Esophagus squamous epithelium (tissue), 5 donors: ENCODE results near the gene CYB5R4. TPM values are rescaled to one million over a fixed set of nuclear protein-coding genes. Genes with fewer than 3 reads are reported as not detected.

Source experiments
- DNase-seq: peaks from one replicate; lab custom pipeline; 2025; lab: John Stamatoyannopoulos, UW
- H3K27ac ChIP-seq, 4 donors: fragments of 200-600 bp; sonication (generic); one replicate each; pipeline ENCODE4 v1.5.1; 2016 to 2019; ENCODE audit warnings: mild to moderate bottlenecking in 1 of 4
- H3K27me3 ChIP-seq, 4 donors: fragments of 200-600 bp; sonication (generic); 1 replicate in 3 of 4; 2 replicates in 1 of 4; pipeline versions ENCODE4 v1.5.1 to v1.6.0; 2017 to 2021; ENCODE audit warnings: antibody characterized with exemption in 1 of 4
- H3K36me3 ChIP-seq, 3 donors: fragments of 200-600 bp; sonication (generic); one replicate each; pipeline ENCODE4 v1.5.1; 2016 to 2019
- H3K4me1 ChIP-seq, 3 donors: fragments of 200-600 bp; sonication (generic); one replicate each; pipeline ENCODE4 v1.5.1; 2017 to 2019
- H3K4me3 ChIP-seq, 4 donors: fragments of 200-600 bp; sonication (generic); 1 replicate in 3 of 4; 2 replicates in 1 of 4; pipeline ENCODE4 v1.5.1; 2016 to 2019; ENCODE audit warnings: mild to moderate bottlenecking in 2 of 4, moderate library complexity in 1 of 4
- H3K9me3 ChIP-seq, 3 donors: fragments of 200-600 bp; sonication (generic); one replicate each; pipeline ENCODE4 v1.5.1; 2016 to 2019
- POLR2A ChIP-seq, 4 donors: fragments of 450-650 bp; IDR thresholded peaks; one replicate each; pipeline ENCODE4 v1.6.1; 2017; ENCODE audit warnings: antibody characterized with exemption in 4 of 4, mild to moderate bottlenecking in 4 of 4, moderate library complexity in 3 of 4
- WGBS, 2 donors: methylation state at CpG; one replicate each; pipeline ENCODE4 v1.1.5; 2018; 5-methylcytosine and 5-hydroxymethylcytosine counted together
- intact Hi-C: fragments of 100-400 bp; cut with DNase I; formaldehyde crosslinking; loops from one replicate; pipeline ENCODE4 v1.15.0; 2022
- total RNA-seq, 4 donors: library from RNA; depleted of rRNA; stranded (reverse); fragments of >200 nt; gene quantifications; one replicate each; pipeline ENCODE4 v1.1.0, GENCODE V29; 2016
- TF ChIP-seq, protein P1 (sequence below), 6 experiments: fragments of 450-650 bp in 4 of 6; fragments of 200-600 bp in 2 of 6; sonication (generic) in 2 of 6; IDR thresholded peaks; one replicate each; pipeline ENCODE4 v1.5.1; 2016 to 2019; ENCODE audit warnings: antibody characterized with exemption in 6 of 6, mild to moderate bottlenecking in 4 of 6, moderate library complexity in 4 of 6
- donor health status: DM: yes; HTN: yes; CAD: no.

CYB5R4 gene
- total RNA-seq, 4 donors from 2014 or later: 9.2 to 32.7 (median 14.2) TPM

GRCh38 chr6:83954371-83954770 is 94.9 kb downstream of the CYB5R4 start:
- 88 to 92% methylated on average over 2 of the region's 2 CpGs for WGBS, 2 donors
- H3K4me1 ChIP-seq: no peaks in the 10 kb centered on the region
- no peaks in the 10 kb centered on the region for H3K9me3 ChIP-seq
- H3K4me3 ChIP-seq: no peak overlapping the region
- DNase-seq: no peak
- no peak for TF ChIP-seq POLR2A (IDR thresholded peaks at IDR 0.05)
- intact Hi-C loops: no loop called here
- peaks cover 0 to 31% (median 0%) of the 10 kb centered on the region in 3 donors for H3K36me3 ChIP-seq
- H3K27me3 ChIP-seq: no peaks in the 10 kb centered on the region
- no peak overlapping the region for H3K27ac ChIP-seq

GRCh38 chr6:83958241-83958685 is 98.8 kb downstream of the CYB5R4 start:
- no peak for DNase-seq
- TF ChIP-seq, protein P1, sequence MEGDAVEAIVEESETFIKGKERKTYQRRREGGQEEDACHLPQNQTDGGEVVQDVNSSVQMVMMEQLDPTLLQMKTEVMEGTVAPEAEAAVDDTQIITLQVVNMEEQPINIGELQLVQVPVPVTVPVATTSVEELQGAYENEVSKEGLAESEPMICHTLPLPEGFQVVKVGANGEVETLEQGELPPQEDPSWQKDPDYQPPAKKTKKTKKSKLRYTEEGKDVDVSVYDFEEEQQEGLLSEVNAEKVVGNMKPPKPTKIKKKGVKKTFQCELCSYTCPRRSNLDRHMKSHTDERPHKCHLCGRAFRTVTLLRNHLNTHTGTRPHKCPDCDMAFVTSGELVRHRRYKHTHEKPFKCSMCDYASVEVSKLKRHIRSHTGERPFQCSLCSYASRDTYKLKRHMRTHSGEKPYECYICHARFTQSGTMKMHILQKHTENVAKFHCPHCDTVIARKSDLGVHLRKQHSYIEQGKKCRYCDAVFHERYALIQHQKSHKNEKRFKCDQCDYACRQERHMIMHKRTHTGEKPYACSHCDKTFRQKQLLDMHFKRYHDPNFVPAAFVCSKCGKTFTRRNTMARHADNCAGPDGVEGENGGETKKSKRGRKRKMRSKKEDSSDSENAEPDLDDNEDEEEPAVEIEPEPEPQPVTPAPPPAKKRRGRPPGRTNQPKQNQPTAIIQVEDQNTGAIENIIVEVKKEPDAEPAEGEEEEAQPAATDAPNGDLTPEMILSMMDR (IDR thresholded peaks at IDR 0.05): no peak
- TF ChIP-seq POLR2A (IDR thresholded peaks at IDR 0.05): no peak
- no peak overlapping the region for H3K27ac ChIP-seq
- H3K4me1 ChIP-seq: no peaks in the 10 kb centered on the region
- no peak overlapping the region for H3K4me3 ChIP-seq
- no peaks in the 10 kb centered on the region for H3K9me3 ChIP-seq
- H3K36me3 ChIP-seq: peaks cover 0 to 68% (median 0%) of the 10 kb centered on the region in 3 donors
- WGBS, 2 donors: 73 to 83% methylated on average over 3 of the region's 3 CpGs
- H3K27me3 ChIP-seq: no peaks in the 10 kb centered on the region
- intact Hi-C loops: no loop called here

DNA sequence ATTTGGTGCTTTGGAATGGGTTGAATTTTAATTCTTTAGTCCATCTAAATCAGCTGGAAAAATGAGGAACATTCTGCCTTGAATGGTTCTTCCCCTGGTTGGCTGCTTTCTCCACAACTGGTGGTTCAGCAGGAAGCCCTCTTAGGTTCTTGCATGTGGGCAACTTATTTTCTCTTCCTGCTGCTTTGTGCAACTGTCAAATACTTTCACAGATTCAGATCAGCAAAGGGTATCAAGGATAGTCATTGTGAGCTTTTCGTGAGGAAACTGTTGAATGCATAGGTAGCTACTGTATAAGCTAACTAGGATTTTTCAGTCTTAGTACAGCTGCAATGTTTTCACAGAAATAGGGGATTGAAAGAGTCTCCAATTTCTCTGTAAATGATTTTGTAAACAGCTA is 101.2 kb downstream of the CYB5R4 start:
- H3K9me3 ChIP-seq: peaks cover 0 to 13% (median under 1%) of the 10 kb centered on the region in 3 donors
- TF ChIP-seq, protein P1 (IDR thresholded peaks at IDR 0.05): no peak
- TF ChIP-seq POLR2A (IDR thresholded peaks at IDR 0.05): no peak
- WGBS, 2 donors: 33 to 88% methylated on average over 1 of the region's 1 CpG
- no peaks in the 10 kb centered on the region for H3K4me1 ChIP-seq
- no peak overlapping the region for H3K27ac ChIP-seq
- DNase-seq: no peak
- intact Hi-C loops: no loop called here
- H3K27me3 ChIP-seq: no peaks in the 10 kb centered on the region
- H3K4me3 ChIP-seq: no peak overlapping the region
- H3K36me3 ChIP-seq: peaks cover 0 to 78% (median 0%) of the 10 kb centered on the region in 3 donors

DNA sequence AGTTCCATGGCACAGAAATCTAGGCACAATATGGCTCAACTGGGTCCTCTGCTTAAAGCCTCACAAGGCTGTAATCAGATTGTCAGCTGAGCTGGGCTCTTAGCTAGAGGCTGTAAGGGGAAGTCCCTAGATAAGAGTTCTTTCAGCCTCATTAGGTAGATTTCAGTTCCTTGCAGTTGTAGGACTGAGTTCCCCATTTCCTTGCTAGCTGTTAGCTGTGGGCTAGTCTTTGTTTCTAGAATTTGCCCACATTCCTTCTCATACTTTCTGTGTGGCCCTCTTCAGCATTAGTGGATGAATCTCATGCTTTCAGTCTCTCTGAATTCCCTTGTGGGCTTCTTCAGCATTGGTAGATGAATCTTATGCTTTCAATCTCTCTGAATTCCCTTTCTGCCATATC is 103.1 kb downstream of the CYB5R4 start:
- peaks cover 0 to 24% (median 13%) of the 10 kb centered on the region in 3 donors for H3K9me3 ChIP-seq
- no peak for DNase-seq
- no peak for TF ChIP-seq POLR2A (IDR thresholded peaks at IDR 0.05)
- TF ChIP-seq, protein P1 (IDR thresholded peaks at IDR 0.05): no peak
- peaks cover 0 to 67% (median 0%) of the 10 kb centered on the region in 3 donors for H3K36me3 ChIP-seq
- no peak overlapping the region for H3K4me3 ChIP-seq
- H3K27ac ChIP-seq: no peak overlapping the region
- H3K4me1 ChIP-seq: no peaks in the 10 kb centered on the region
- H3K27me3 ChIP-seq: no peaks in the 10 kb centered on the region
- intact Hi-C loops: no loop called here

DNA sequence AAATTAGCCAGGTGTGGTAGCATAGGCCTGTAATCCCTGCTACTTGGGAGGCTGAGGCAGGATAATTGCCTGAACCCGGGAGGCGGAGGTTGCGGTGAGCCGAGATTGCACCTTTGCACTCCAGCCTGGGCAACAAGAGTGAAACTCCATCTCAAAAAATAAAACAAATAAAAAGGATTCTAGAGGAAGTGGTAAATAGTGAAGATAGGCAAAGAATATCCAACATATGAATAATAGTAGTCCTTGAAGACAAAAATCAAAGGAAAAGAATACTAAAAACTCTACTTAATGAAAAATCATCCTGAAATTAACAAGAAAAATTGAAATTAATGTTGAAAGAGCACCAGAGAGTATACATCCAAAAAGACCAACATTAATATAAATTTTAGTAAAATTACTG is 107.0 kb downstream of the CYB5R4 start:
- intact Hi-C loops: no loop called here
- Histone ChIP-seq H3K9me3 (peaks cover 0 to 24% (median 13%) of the 10 kb centered on the region in 3 donors), H3K4me1 (no peaks in the 10 kb centered on the region), H3K27ac (no peak overlapping the region), H3K36me3 (peaks cover 0 to 34% (median 0%) of the 10 kb centered on the region in 3 donors), H3K27me3 (no peaks in the 10 kb centered on the region), H3K4me3 (no peak overlapping the region)
- TF ChIP-seq, protein P1 (IDR thresholded peaks at IDR 0.05): no peak
- TF ChIP-seq POLR2A (IDR thresholded peaks at IDR 0.05): no peak
- no peak for DNase-seq
- WGBS, 2 donors: 96 to 100% methylated on average over 4 of the region's 4 CpGs

GRCh38 chr6:83970582-83970981 is 111.1 kb downstream of the CYB5R4 start:
- no peak for TF ChIP-seq POLR2A (IDR thresholded peaks at IDR 0.05)
- TF ChIP-seq, protein P1 (IDR thresholded peaks at IDR 0.05): no peak
- no peak for DNase-seq
- intact Hi-C loops: no loop called here
- H3K27me3 ChIP-seq: no peaks in the 10 kb centered on the region
- H3K27ac ChIP-seq: no peak overlapping the region
- H3K9me3 ChIP-seq: peaks cover 0 to 13% (median 12%) of the 10 kb centered on the region in 3 donors
- no peak overlapping the region for H3K4me3 ChIP-seq
- no peaks in the 10 kb centered on the region for H3K4me1 ChIP-seq
- no peaks in the 10 kb centered on the region for H3K36me3 ChIP-seq
